ENCODE results near the gene PIK3R1.

Gene PIK3R1

GRCh38 chr5:68273717-68274409 is 58.3 kb downstream of the PIK3R1 start:
- no peak for DNase-seq (ENCODE audit: low read depth)
- no peak overlapping the region for H3K4me3 ChIP-seq (ENCODE audit: control insufficient read depth, low read depth, low read length)
- no peak for TF ChIP-seq CTCF (IDR thresholded peaks at IDR 0.05; ENCODE audit: control insufficient read depth, insufficient read depth, low read depth, low read length, missing control alignments)

- H3K4me3 ChIP-seq (ENCODE audit: control insufficient read depth, low read depth, low read length), result no peak overlapping the region
- TF ChIP-seq CTCF (IDR thresholded peaks at IDR 0.05; ENCODE audit: control insufficient read depth, insufficient read depth, low read depth, low read length, missing control alignments), result no peak
- no peak for DNase-seq (ENCODE audit: low read depth)
These were observed 59.5 kb downstream of the PIK3R1 start for GRCh38 chr5:68274847-68275651.

GRCh38 chr5:68276740-68277139 is 61.2 kb downstream of the PIK3R1 start:
- no peak for TF ChIP-seq CTCF (IDR thresholded peaks at IDR 0.05; ENCODE audit: control insufficient read depth, insufficient read depth, low read depth, low read length, missing control alignments)
- DNase-seq (ENCODE audit: low read depth), result no peak

GRCh38 chr5:68277431-68277830 is 61.9 kb downstream of the PIK3R1 start:
- no peak overlapping the region for H3K4me3 ChIP-seq (ENCODE audit: control insufficient read depth, low read depth, low read length)
- DNase-seq (ENCODE audit: low read depth), result no peak
- no peak for TF ChIP-seq CTCF (IDR thresholded peaks at IDR 0.05; ENCODE audit: control insufficient read depth, insufficient read depth, low read depth, low read length, missing control alignments)

More at GRCh38 chr5:68276740-68277139, 61.2 kb downstream of the PIK3R1 start:
- H3K4me3 ChIP-seq (ENCODE audit: control insufficient read depth, low read depth, low read length), result no peak overlapping the region

- DNase-seq (ENCODE audit: low read depth), result no peak
- TF ChIP-seq CTCF (IDR thresholded peaks at IDR 0.05; ENCODE audit: control insufficient read depth, insufficient read depth, low read depth, low read length, missing control alignments), result no peak
- no peak overlapping the region for H3K4me3 ChIP-seq (ENCODE audit: control insufficient read depth, low read depth, low read length)
These were observed 64.4 kb downstream of the PIK3R1 start for GRCh38 chr5:68279984-68280383.

GRCh38 chr5:68282001-68282400 is 66.4 kb downstream of the PIK3R1 start:
- no peak overlapping the region for H3K4me3 ChIP-seq (ENCODE audit: control insufficient read depth, low read depth, low read length)
- no peak for TF ChIP-seq CTCF (IDR thresholded peaks at IDR 0.05; ENCODE audit: control insufficient read depth, insufficient read depth, low read depth, low read length, missing control alignments)
- DNase-seq (ENCODE audit: low read depth), result no peak
